ENCODE measurements around the gene GFOD1.
A peak's percentile ranks its signal among the peaks of the same experiment; 100 is the strongest.

GFOD1 gene

GRCh38 chr6:13492357-13492756 lies 5.0 kb upstream of the GFOD1 start:
- no peak overlapping the region for H3K4me3 ChIP-seq (ENCODE audit: low read depth, low read length)
- TF ChIP-seq CTCF (IDR thresholded peaks at IDR 0.05; ENCODE audit: borderline replicate concordance, insufficient read depth, low read depth, low read length): no peak

- no peak for TF ChIP-seq CTCF (IDR thresholded peaks at IDR 0.05; ENCODE audit: borderline replicate concordance, insufficient read depth, low read depth, low read length)
- H3K4me3 ChIP-seq (ENCODE audit: low read depth, low read length): no peak overlapping the region
These were observed 4.1 kb upstream of the GFOD1 start for GRCh38 chr6:13491538-13491937.

- no peak overlapping the region for H3K4me3 ChIP-seq (ENCODE audit: low read depth, low read length)
- no peak for TF ChIP-seq CTCF (IDR thresholded peaks at IDR 0.05; ENCODE audit: borderline replicate concordance, insufficient read depth, low read depth, low read length)
These were observed 3.0 kb upstream of the GFOD1 start for GRCh38 chr6:13490402-13490801.

- no peak overlapping the region for H3K4me3 ChIP-seq (ENCODE audit: low read depth, low read length)
- no peak for TF ChIP-seq CTCF (IDR thresholded peaks at IDR 0.05; ENCODE audit: borderline replicate concordance, insufficient read depth, low read depth, low read length)
These were observed 1.5 kb upstream of the GFOD1 start for GRCh38 chr6:13488896-13489237.

- H3K4me3 ChIP-seq (ENCODE audit: low read depth, low read length): peak overlapping the region; percentile 45
- no peak for TF ChIP-seq CTCF (IDR thresholded peaks at IDR 0.05; ENCODE audit: borderline replicate concordance, insufficient read depth, low read depth, low read length)
These were observed 855 bp upstream of the GFOD1 start for GRCh38 chr6:13488015-13488895.

- H3K4me3 ChIP-seq (ENCODE audit: low read depth, low read length): peak overlapping the region; percentile 66
- no peak for TF ChIP-seq CTCF (IDR thresholded peaks at IDR 0.05; ENCODE audit: borderline replicate concordance, insufficient read depth, low read depth, low read length)
These were observed 700 bp downstream of the GFOD1 start for GRCh38 chr6:13486679-13487121.

GRCh38 chr6:13485923-13486562 lies 1.4 kb downstream of the GFOD1 start:
- peak; percentile 10; the same call in 1 of the 2 replicates for TF ChIP-seq CTCF (IDR thresholded peaks at IDR 0.05; ENCODE audit: borderline replicate concordance, insufficient read depth, low read depth, low read length)
- H3K4me3 ChIP-seq (ENCODE audit: low read depth, low read length): peak overlapping the region; percentile 66

Measured in GM12875 (cell line).